Stimulated activated CD8-positive, alpha-beta memory T cell treated with anti-CD3 and anti-CD28 coated beads, Interleukin-7, amount 100 ng/mL, for 48 hours (primary cell): ENCODE measurements around the gene ZBTB42.

Experiments used
- DNase-seq, 2 donors: peaks; one replicate each; pipeline ENCODE4 v3.0.0-alpha.2; 2020; ENCODE audit warnings: low read depth in 1 of 2; ENCODE audit errors: extremely low read depth in 1 of 2

Gene ZBTB42

DNA sequence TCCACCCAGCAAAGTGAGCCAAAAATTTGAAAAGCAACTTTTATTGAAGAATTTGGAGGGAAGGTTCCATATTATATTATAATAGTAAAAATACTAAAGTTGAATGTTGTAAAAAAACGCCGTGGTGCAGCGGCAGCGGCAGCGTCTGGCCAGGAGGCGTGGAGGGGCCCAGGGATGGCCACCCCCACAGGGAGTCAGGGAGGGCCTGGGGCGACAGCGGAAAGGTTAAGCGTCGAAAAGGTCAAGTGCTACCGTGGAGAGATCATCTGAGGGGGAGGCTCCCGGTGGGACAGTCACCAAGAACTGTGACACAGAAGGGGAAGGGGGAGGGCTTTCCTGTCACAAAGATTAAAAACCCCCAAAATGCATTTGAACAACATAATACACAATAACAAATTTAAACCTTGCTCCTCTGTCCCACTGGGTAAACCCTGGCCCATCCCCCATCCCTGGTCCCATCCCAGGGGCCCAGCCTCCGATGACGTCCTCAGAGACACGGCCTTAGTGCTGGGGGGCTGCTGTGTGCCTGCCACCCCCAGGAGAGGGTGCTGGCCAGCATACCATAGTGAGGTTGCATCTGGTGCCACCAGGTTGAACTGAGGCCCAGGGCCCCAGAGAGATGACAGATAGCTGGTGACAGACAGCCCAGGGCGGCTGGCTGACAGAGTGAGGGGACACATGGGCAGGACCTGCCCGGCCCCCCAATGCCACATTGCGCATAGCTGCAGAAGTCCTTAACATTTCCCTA, 31.4 kb upstream of the ZBTB42 start:
- DNase-seq = no peak

GRCh38 chr14:104770072-104770579, 30.8 kb upstream of the ZBTB42 start:
- DNase-seq = no peak

DNA sequence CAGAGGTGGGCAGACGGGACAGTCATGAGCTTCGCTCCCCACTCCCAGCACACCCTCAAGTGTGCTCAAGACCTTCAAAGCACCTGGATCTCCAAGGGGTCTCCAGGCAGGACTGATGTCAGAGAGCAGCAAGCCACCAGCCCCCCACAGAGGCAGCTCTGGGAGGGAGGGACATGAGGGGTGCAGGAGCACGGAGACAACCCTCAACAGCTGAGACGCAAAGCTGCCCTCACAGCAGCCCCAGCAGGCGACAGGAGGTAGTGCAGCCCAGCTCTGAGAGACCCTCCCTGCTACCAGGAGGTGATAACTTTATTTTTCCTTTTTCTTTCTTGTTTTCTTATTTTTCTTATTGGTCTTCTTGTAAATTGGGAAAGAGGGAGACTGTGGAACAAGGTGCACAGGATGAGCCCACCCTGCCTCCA, 30.0 kb upstream of the ZBTB42 start:
- no peak for DNase-seq

DNA sequence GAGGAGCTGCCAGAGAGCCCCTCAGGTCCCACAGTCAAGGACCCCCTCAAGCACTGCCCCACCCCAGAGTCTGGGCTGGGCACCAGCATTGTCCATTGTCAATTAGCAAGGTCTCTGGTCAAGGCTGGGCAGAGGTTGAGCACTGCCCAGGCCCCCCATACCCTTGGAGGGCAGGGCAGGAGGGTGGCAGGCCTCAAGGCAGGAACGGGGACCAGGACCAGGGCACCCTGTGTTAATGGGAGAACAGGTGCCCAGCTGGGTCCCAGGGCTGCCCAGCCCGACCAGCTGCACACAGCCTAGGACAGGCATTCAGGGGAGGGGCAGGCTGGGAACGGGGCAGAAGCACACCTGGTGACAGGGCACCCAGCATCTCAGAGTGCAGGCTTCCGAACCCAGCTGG, 29.5 kb upstream of the ZBTB42 start:
- DNase-seq = no peak

- no peak for DNase-seq
Observed at GRCh38 chr14:104771918-104772706, 28.8 kb upstream of the ZBTB42 start.

GRCh38 chr14:104772707-104773504, 28.0 kb upstream of the ZBTB42 start:
- no peak for DNase-seq

GRCh38 chr14:104773505-104774452, 27.1 kb upstream of the ZBTB42 start:
- no peak for DNase-seq

DNA sequence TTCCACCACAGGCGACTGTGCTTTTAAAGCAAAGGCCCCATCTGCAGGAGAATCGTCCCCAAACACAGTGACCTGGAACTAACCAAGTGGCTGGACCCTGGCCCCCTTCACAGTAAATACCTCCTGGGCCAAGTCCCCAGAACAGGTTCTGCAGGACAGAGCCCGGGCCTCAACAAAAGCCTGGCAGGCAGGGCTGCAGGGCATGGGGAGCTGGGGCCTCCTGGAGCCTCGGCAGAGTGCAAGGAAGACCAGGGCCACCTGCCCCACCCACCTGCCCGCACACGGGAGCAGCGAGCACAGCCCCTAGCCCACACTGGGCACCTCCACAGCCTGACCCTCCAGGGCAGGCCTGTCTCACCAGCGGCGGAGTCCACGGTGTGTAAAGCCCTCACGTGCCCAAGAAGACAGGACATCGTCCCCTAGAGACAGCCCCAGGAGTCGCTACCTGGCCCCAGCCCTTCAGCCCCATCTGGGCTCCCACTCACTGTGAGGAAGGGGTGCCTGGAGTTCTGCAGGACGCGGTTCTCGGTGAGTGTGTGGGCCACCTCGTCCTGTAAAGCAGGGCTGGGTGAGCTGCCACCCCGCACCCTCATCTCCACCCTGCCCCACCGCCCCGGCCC, 26.3 kb upstream of the ZBTB42 start:
- DNase-seq = no peak

DNA sequence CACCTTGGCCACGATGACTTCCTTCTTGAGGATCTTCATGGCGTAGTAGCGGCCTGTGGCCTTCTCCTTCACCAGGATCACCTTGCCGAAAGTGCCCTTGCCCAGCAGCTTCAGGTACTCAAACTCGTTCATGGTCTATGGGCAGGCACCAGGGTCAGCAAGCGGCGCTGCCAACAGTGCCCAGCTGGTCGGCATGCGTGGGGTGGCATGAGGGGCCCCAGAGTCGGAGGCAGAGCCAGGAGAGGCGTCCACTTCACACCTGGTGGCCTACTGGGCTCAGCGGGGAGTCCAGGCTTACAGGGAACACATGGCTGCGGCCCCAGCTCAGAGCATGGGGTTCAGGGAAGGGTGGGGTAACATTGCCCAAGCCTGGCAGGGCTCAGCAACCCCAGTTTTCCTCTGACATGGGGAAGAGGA, 25.8 kb upstream of the ZBTB42 start:
- no peak for DNase-seq

DNA sequence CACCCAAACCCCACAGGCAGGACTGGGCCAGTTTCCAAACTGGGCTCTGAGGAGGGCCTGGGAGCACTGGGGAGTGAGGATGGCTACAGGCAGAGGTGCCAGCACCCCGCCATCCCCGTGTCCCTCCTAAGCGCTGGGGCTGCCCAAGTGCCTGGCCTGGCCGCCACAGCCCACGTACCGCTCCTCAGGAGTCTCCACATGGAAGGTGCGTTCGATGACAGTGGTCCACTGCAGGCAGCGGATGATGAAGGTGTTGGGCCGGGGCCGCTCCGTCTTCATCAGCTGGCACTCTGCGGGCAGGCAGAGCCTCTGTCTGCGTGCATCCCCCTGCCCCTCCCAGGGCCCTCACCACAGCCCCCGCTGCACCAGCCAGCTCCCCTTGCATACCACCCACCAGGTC, 24.4 kb upstream of the ZBTB42 start:
- no peak for DNase-seq

GRCh38 chr14:104776961-104777807, 23.7 kb upstream of the ZBTB42 start:
- no peak for DNase-seq

GRCh38 chr14:104777808-104778249, 23.1 kb upstream of the ZBTB42 start:
- no peak for DNase-seq

- no peak for DNase-seq
Observed at GRCh38 chr14:104778694-104779331, 22.1 kb upstream of the ZBTB42 start.

- no peak for DNase-seq
Observed at GRCh38 chr14:104779776-104780512, 21.0 kb upstream of the ZBTB42 start.

- no peak for DNase-seq
Observed at GRCh38 chr14:104780513-104781030, 20.3 kb upstream of the ZBTB42 start.

DNA sequence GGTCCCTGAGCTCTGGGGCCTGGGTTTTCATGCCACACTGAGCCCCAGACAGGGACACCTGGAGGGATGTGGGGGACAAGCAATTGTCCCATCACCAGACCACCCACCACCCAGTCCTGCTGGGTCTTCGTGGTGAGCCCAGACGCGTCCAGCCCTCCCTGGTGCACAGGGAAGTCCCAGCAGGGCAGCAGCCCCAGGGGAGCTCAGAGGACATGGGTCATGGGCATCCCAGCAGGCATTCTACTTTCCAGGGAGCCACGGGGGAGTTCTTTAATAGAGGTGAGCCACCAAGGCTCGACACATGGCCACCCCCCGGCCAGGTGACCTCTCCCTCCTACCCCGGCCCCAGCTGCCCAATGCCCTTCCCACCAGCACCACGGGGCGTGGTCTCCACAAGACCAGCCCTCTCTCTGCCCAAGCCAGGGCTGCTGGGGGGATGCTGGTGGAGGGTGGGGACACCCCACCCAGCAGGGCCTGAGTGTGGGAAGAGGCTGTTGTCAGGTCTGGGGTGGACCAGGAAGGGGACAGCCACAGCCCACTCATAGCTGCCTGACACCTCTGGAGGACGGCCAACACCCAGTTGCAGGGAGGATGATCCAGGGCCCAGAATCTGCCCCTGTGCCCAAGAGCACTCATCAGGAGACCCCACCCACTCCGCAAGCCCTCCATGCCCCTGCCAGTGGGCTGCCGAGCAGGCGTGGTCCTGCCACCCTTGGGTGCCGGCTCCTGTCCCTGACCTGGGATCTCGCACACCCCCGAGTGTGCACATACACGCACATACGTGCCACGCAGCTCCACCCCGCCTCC, 19.4 kb upstream of the ZBTB42 start:
- DNase-seq = no peak
